H9 (cell line): ENCODE results near the gene PAM. TPM values are rescaled to one million over a fixed set of nuclear protein-coding genes. Genes with fewer than 3 reads are reported as not detected.

Experiments used
- DNase-seq: peaks from one replicate; pipeline ENCODE4 v3.0.0-alpha.2; 2017
- H2AFZ ChIP-seq: one replicate; pipeline ENCODE4 v1.6.1; 2013; ENCODE audit warnings: mild to moderate bottlenecking, low read length, control low read depth, moderate library complexity
- H2AK5ac ChIP-seq: 2 replicates; pipeline ENCODE4 v1.6.1; 2013; ENCODE audit warnings: low read length, control low read depth, mixed read lengths; ENCODE audit not compliant: insufficient read length
- H2BK120ac ChIP-seq: one replicate; pipeline ENCODE4 v1.6.1; 2013; ENCODE audit warnings: low read depth, mild to moderate bottlenecking, low read length, control low read depth, inconsistent platforms; ENCODE audit not compliant: poor library complexity, severe bottlenecking
- H2BK12ac ChIP-seq: 2 replicates; pipeline ENCODE4 v1.6.1; 2013; ENCODE audit warnings: low read length, control low read depth, mixed read lengths, low read depth; ENCODE audit not compliant: insufficient read length
- H2BK15ac ChIP-seq: 2 replicates; pipeline ENCODE4 v1.6.1; 2013; ENCODE audit warnings: low read depth, low read length, control low read depth
- H2BK20ac ChIP-seq: one replicate; pipeline ENCODE4 v1.6.1; 2013; ENCODE audit warnings: low read depth, mild to moderate bottlenecking, low read length, control low read depth, inconsistent platforms; ENCODE audit not compliant: poor library complexity, severe bottlenecking
- H2BK5ac ChIP-seq: 2 replicates; pipeline ENCODE4 v1.6.1; 2013; ENCODE audit warnings: low read length, control low read depth, mixed read lengths; ENCODE audit not compliant: insufficient read length
- H3K14ac ChIP-seq: 2 replicates; pipeline ENCODE4 v1.6.1; 2013; ENCODE audit warnings: low read length, control low read depth; ENCODE audit not compliant: insufficient read depth
- H3K18ac ChIP-seq: 2 replicates; pipeline ENCODE4 v1.6.1; 2013; ENCODE audit warnings: low read depth, mild to moderate bottlenecking, mixed read lengths, low read length, control low read depth; ENCODE audit not compliant: insufficient read length
- H3K23ac ChIP-seq: 2 replicates; pipeline ENCODE4 v1.6.1; 2013; ENCODE audit warnings: low read length, control low read depth, mixed read lengths, low read depth; ENCODE audit not compliant: insufficient read length
- H3K23me2 ChIP-seq: 2 replicates; pipeline ENCODE4 v1.6.1; 2013; ENCODE audit warnings: low read depth, mild to moderate bottlenecking, mixed read lengths, low read length, control low read depth; ENCODE audit not compliant: insufficient read length, poor library complexity, severe bottlenecking
- H3K27ac ChIP-seq: 2 replicates; pipeline ENCODE4 v1.5.1; 2013; ENCODE audit warnings: low read length, control low read depth, mixed read lengths, low read depth; ENCODE audit not compliant: insufficient read length
- H3K27me3 ChIP-seq: 2 replicates; pipeline ENCODE4 v1.6.1; 2013; ENCODE audit warnings: low read length, control low read depth, inconsistent platforms; ENCODE audit not compliant: insufficient read depth
- H3K4ac ChIP-seq: 2 replicates; pipeline ENCODE4 v1.6.1; 2013; ENCODE audit warnings: low read depth, mild to moderate bottlenecking, control low read depth, inconsistent platforms, low read length, moderate library complexity
- H3K4me1 ChIP-seq: 2 replicates; pipeline ENCODE4 v1.6.1; 2013; ENCODE audit warnings: low read length, control low read depth, inconsistent platforms; ENCODE audit not compliant: insufficient read depth
- H3K4me2 ChIP-seq: 2 replicates; pipeline ENCODE4 v1.6.1; 2013; ENCODE audit warnings: low read length, control low read depth, mixed read lengths; ENCODE audit not compliant: insufficient read length, insufficient read depth
- H3K56ac ChIP-seq: 2 replicates; pipeline ENCODE4 v1.6.1; 2013; ENCODE audit warnings: low read depth, mild to moderate bottlenecking, mixed read lengths, low read length, control low read depth; ENCODE audit not compliant: insufficient read length
- H3K79me1 ChIP-seq: 2 replicates; pipeline ENCODE4 v1.6.1; 2013; ENCODE audit warnings: low read depth, mild to moderate bottlenecking, moderate library complexity, low read length, control low read depth, inconsistent platforms; ENCODE audit not compliant: insufficient read depth, poor library complexity, severe bottlenecking
- H3K79me2 ChIP-seq: 2 replicates; pipeline ENCODE4 v1.6.1; 2013; ENCODE audit warnings: low read length, control low read depth, inconsistent platforms; ENCODE audit not compliant: insufficient read depth
- H3K9ac ChIP-seq: 2 replicates; pipeline ENCODE4 v1.6.1; 2013; ENCODE audit warnings: low read length, control low read depth, mixed read lengths; ENCODE audit not compliant: insufficient read length; ENCODE audit errors: extremely low read depth
- H3K9me3 ChIP-seq: one replicate; pipeline ENCODE4 v1.6.1; 2013; ENCODE audit warnings: low read depth, low read length, inconsistent platforms; ENCODE audit not compliant: control insufficient read depth
- H3T11ph ChIP-seq: one replicate; pipeline ENCODE4 v1.6.1; 2013; ENCODE audit warnings: mild to moderate bottlenecking, low read length, control low read depth, inconsistent platforms
- H4K20me1 ChIP-seq: one replicate; pipeline ENCODE4 v1.6.1; 2013; ENCODE audit not compliant: control insufficient read depth, insufficient read length, insufficient read depth
- H4K5ac ChIP-seq: 2 replicates; pipeline ENCODE4 v1.6.1; 2013; ENCODE audit warnings: low read depth, mild to moderate bottlenecking, mixed read lengths, low read length, control low read depth; ENCODE audit not compliant: insufficient read length
- H4K8ac ChIP-seq: replicated peaks from 2 replicates; pipeline ENCODE4 v1.6.1; 2013; ENCODE audit warnings: low read length, control low read depth, mixed read lengths, low read depth; ENCODE audit not compliant: insufficient read length
- H4K91ac ChIP-seq: 2 replicates; pipeline ENCODE4 v1.6.1; 2013; ENCODE audit warnings: low read depth, mild to moderate bottlenecking, moderate library complexity, mixed read lengths, low read length, control low read depth; ENCODE audit not compliant: insufficient read length
- H3K27ac Mint-ChIP-seq, 3 experiments: 2 replicates in 2 of 3; 3 replicates in 1 of 3; pipeline ENCODE4 v1.8.0; 2020 to 2021; ENCODE audit warnings: mixed read lengths in 3 of 3, mild to moderate bottlenecking in 1 of 3, moderate library complexity in 1 of 3
- H3K27me3 Mint-ChIP-seq: 2 replicates; pipeline ENCODE4 v1.8.0; 2021; ENCODE audit warnings: low read depth, mild to moderate bottlenecking, moderate library complexity, mixed read lengths
- H3K36me3 Mint-ChIP-seq, 3 experiments: 2 replicates in 2 of 3; 3 replicates in 1 of 3; pipeline ENCODE4 v1.8.0; 2020 to 2021; ENCODE audit warnings: low read depth in 3 of 3, mixed read lengths in 3 of 3; ENCODE audit not compliant: insufficient read depth in 1 of 3
- H3K4me1 Mint-ChIP-seq, 2 experiments: 2 replicates each; pipeline ENCODE4 v1.8.0; 2020; ENCODE audit warnings: mixed read lengths in 2 of 2
- H3K4me3 Mint-ChIP-seq, 2 experiments: 2 replicates in 1 of 2; 3 replicates in 1 of 2; pipeline ENCODE4 v1.8.0; 2020 to 2021; ENCODE audit warnings: mild to moderate bottlenecking in 2 of 2, mixed read lengths in 2 of 2, moderate library complexity in 1 of 2
- H3K9me3 Mint-ChIP-seq, 2 experiments: 2 replicates in 1 of 2; 3 replicates in 1 of 2; pipeline ENCODE4 v1.8.0; 2020; ENCODE audit warnings: mild to moderate bottlenecking in 2 of 2, mixed read lengths in 2 of 2, moderate library complexity in 1 of 2
- WGBS: extraction: QIAGEN DNeasy Blood & Tissue Kit; methylation state at CpG from one replicate; pipeline ENCODE4 v1.1.7; 2013; ENCODE audit warnings: missing lambda C conversion rate, low lambda C conversion rate, mixed read lengths; ENCODE audit not compliant: insufficient read length; ENCODE audit errors: extremely low coverage; 5-methylcytosine and 5-hydroxymethylcytosine counted together
- total RNA-seq: library from RNA; stranded (reverse); gene quantifications from 2 replicates; pipeline ENCODE4 v1.2.1, GENCODE V29; 2021
- TF ChIP-seq, protein P1 (sequence below): fragments of 200-600 bp; sonication (generic); conservative IDR thresholded peaks from 3 replicates; pipeline ENCODE4 v1.8.0; 2021; ENCODE audit warnings: antibody characterized with exemption, mild to moderate bottlenecking

PAM gene
- total RNA-seq, 1 experiment from 2014 or later, result 31.5 TPM

DNA sequence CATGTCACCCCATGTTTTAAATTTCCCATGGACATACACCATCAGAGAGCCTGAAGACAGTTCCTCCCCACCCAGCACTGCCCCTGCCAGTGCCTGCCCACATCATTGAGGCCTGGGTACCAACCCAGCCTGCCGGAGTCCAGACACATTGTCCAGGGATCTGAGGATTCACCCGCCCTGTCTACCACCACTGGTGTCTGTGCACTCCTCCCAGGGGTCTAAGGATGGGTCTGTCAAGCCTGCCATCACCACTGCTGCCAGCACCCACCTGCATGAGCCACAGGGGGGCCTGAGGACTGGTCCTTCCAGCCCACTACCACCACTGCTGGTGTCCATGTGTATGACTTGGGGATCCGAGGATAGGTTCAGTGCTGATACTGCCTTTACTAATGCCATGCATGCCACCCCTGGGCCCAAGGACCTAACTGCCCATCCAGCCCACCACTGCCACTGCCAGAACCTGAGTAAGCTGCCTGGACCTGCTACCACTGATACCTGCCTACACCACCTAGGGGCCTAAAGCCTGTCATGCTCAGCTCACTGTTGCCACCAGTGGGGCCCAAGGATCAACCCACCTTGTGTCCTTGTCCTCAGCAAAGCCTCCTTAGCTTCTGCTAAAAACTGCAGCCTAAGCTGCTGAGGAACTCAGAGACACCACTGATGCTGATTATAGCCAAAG is 227.0 kb downstream of the PAM start:
- Mint-ChIP-seq H3K4me1 (no peaks in the 10 kb centered on the region), H3K27me3 (no peaks in the 10 kb centered on the region; the same call in 1 of the 2 replicates), H3K27ac (no peak overlapping the region), H3K9me3 (peaks cover 2 to 11% of the 10 kb centered on the region in 2 experiments; a peak in 3 of 5 replicates), H3K4me3 (no peak overlapping the region; a peak in 1 of 5 replicates), H3K36me3 (peaks cover 0 to 25% (median 0%) of the 10 kb centered on the region in 3 experiments; a peak in 3 of 7 replicates)
- Histone ChIP-seq H2AFZ (no peak overlapping the region), H3K4me2 (no peak overlapping the region), H4K5ac (peak overlapping the region; percentile 63), H3K23me2 (no peaks in the 10 kb centered on the region), H3K79me1 (no peaks in the 10 kb centered on the region), H3K9ac (no peak overlapping the region), H2BK15ac (no peak overlapping the region), H3K79me2 (no peaks in the 10 kb centered on the region), H2BK120ac (no peak overlapping the region), H4K20me1 (no peaks in the 10 kb centered on the region), H3K23ac (no peak overlapping the region), H3T11ph (no peak overlapping the region), H3K14ac (peak overlapping the region; percentile 57; the same call in 1 of the 2 replicates), H4K8ac (peak overlapping the region; percentile 77), H3K4me1 (no peaks in the 10 kb centered on the region), H4K91ac (no peak overlapping the region), H3K4ac (no peak overlapping the region), H3K27ac (no peak overlapping the region), H2BK20ac (no peak overlapping the region), H3K18ac (no peak overlapping the region), H2AK5ac (no peak overlapping the region), H3K56ac (no peak overlapping the region), H3K27me3 (no peaks in the 10 kb centered on the region), H2BK12ac (no peak overlapping the region), H3K9me3 (no peaks in the 10 kb centered on the region), H2BK5ac (no peak overlapping the region)
- WGBS, result no CpG with 5 or more reads among the region's 3 CpGs
- TF ChIP-seq, protein P1, sequence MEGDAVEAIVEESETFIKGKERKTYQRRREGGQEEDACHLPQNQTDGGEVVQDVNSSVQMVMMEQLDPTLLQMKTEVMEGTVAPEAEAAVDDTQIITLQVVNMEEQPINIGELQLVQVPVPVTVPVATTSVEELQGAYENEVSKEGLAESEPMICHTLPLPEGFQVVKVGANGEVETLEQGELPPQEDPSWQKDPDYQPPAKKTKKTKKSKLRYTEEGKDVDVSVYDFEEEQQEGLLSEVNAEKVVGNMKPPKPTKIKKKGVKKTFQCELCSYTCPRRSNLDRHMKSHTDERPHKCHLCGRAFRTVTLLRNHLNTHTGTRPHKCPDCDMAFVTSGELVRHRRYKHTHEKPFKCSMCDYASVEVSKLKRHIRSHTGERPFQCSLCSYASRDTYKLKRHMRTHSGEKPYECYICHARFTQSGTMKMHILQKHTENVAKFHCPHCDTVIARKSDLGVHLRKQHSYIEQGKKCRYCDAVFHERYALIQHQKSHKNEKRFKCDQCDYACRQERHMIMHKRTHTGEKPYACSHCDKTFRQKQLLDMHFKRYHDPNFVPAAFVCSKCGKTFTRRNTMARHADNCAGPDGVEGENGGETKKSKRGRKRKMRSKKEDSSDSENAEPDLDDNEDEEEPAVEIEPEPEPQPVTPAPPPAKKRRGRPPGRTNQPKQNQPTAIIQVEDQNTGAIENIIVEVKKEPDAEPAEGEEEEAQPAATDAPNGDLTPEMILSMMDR, result no peak
- no peak for DNase-seq
